Mesenchymal stem cell (in vitro differentiated cells and primary cell): ENCODE data around the gene MTO1.
A peak's percentile ranks its signal among the peaks of the same experiment; 100 is the strongest.
"Not testable (repeated sequence)": the region's sequence is repeated elsewhere in the genome, so short reads cannot be mapped to it uniquely, and the experiment has no call there.

ENCODE experiments used
- DNase-seq: peaks from one replicate; pipeline ENCODE4 v3.0.0-alpha.2; 2013
- H2AFZ ChIP-seq: one replicate; pipeline ENCODE4 v1.6.1; 2013; ENCODE audit warnings: low read depth, mild to moderate bottlenecking, control low read depth, inconsistent platforms, low read length, moderate library complexity
- H2AK5ac ChIP-seq: 2 replicates; pipeline ENCODE4 v1.6.1; 2013; ENCODE audit warnings: low read length, moderate library complexity, mild to moderate bottlenecking, inconsistent platforms; ENCODE audit not compliant: severe bottlenecking
- H2BK120ac ChIP-seq: one replicate; pipeline ENCODE4 v1.6.1; 2013; ENCODE audit warnings: low read depth, mild to moderate bottlenecking, inconsistent platforms, low read length, moderate library complexity
- H2BK12ac ChIP-seq, 2 experiments: one replicate each; pipeline ENCODE4 v1.6.1; 2013; ENCODE audit warnings: inconsistent platforms in 2 of 2, low read length in 2 of 2, mild to moderate bottlenecking in 2 of 2, moderate library complexity in 2 of 2, control low read depth in 1 of 2
- H2BK15ac ChIP-seq: one replicate; pipeline ENCODE4 v1.6.1; 2013; ENCODE audit warnings: mild to moderate bottlenecking, low read depth, inconsistent platforms; ENCODE audit not compliant: poor library complexity, severe bottlenecking
- H2BK5ac ChIP-seq: 2 replicates; pipeline ENCODE4 v1.6.1; 2013; ENCODE audit warnings: low read depth, mild to moderate bottlenecking, low read length, control low read depth, inconsistent platforms; ENCODE audit not compliant: poor library complexity, severe bottlenecking
- H3K14ac ChIP-seq, 2 experiments: one replicate each; pipeline ENCODE4 v1.6.1; 2013; ENCODE audit warnings: inconsistent platforms in 2 of 2, low read length in 2 of 2, control low read depth in 1 of 2, mild to moderate bottlenecking in 1 of 2, moderate library complexity in 1 of 2
- H3K18ac ChIP-seq, 2 experiments: one replicate each; pipeline ENCODE4 v1.6.1; 2013; ENCODE audit warnings: inconsistent platforms in 2 of 2, low read length in 2 of 2, control low read depth in 1 of 2, low read depth in 1 of 2, mild to moderate bottlenecking in 1 of 2
- H3K23ac ChIP-seq, 2 experiments: one replicate each; pipeline ENCODE4 v1.6.1; 2013; ENCODE audit warnings: inconsistent platforms in 2 of 2, low read length in 2 of 2, mild to moderate bottlenecking in 2 of 2, moderate library complexity in 2 of 2, control low read depth in 1 of 2
- H3K27ac ChIP-seq: 2 replicates; pipeline ENCODE4 v1.5.1; 2013; ENCODE audit warnings: mild to moderate bottlenecking, moderate library complexity, low read length, control low read depth, inconsistent platforms; ENCODE audit not compliant: poor library complexity, severe bottlenecking
- H3K27me3 ChIP-seq, 2 experiments: 2 replicates each; pipeline versions ENCODE4 v1.6.1 to v1.7.0; 2013; ENCODE audit warnings: low read length in 2 of 2, mild to moderate bottlenecking in 2 of 2, moderate library complexity in 2 of 2, control low read depth in 1 of 2, inconsistent platforms in 1 of 2; ENCODE audit not compliant: control insufficient read depth in 1 of 2, insufficient read depth in 1 of 2
- H3K36me3 ChIP-seq, 2 experiments: 2 replicates each; pipeline versions ENCODE4 v1.6.1 to v1.7.0; 2013; ENCODE audit warnings: low read length in 2 of 2, control low read depth in 1 of 2, inconsistent platforms in 1 of 2, low read depth in 1 of 2, mild to moderate bottlenecking in 1 of 2; ENCODE audit not compliant: insufficient read depth in 2 of 2, control insufficient read depth in 1 of 2
- H3K4ac ChIP-seq, 2 experiments: one replicate each; pipeline ENCODE4 v1.6.1; 2013; ENCODE audit warnings: inconsistent platforms in 2 of 2, low read length in 2 of 2, mild to moderate bottlenecking in 2 of 2, moderate library complexity in 2 of 2, control low read depth in 1 of 2, low read depth in 1 of 2
- H3K4me1 ChIP-seq: 2 replicates; pipeline ENCODE4 v1.6.1; 2013; ENCODE audit warnings: low read depth, low read length, control low read depth; ENCODE audit not compliant: control insufficient read depth, insufficient read depth
- H3K4me2 ChIP-seq: 2 replicates; pipeline ENCODE4 v1.6.1; 2013; ENCODE audit warnings: low read length, mild to moderate bottlenecking, inconsistent platforms; ENCODE audit not compliant: poor library complexity, severe bottlenecking
- H3K4me3 ChIP-seq, 2 experiments: 2 replicates each; pipeline versions ENCODE4 v1.5.1 to v1.7.0; 2013; ENCODE audit warnings: low read length in 2 of 2, mild to moderate bottlenecking in 2 of 2, control low read depth in 1 of 2, low read depth in 1 of 2; ENCODE audit not compliant: insufficient read depth in 1 of 2
- H3K79me1 ChIP-seq: replicated peaks from 2 replicates; pipeline ENCODE4 v1.6.1; 2013; ENCODE audit warnings: mild to moderate bottlenecking, control low read depth, low read length, inconsistent platforms; ENCODE audit not compliant: poor library complexity, severe bottlenecking
- H3K9ac ChIP-seq: 2 replicates; pipeline ENCODE4 v1.7.0; 2013; ENCODE audit warnings: mild to moderate bottlenecking, low read length, moderate library complexity
- H3K9me3 ChIP-seq: 2 replicates; pipeline ENCODE4 v1.7.0; 2013; ENCODE audit warnings: mild to moderate bottlenecking, low read length; ENCODE audit not compliant: control insufficient read depth
- H4K8ac ChIP-seq: one replicate; pipeline ENCODE4 v1.6.1; 2013; ENCODE audit warnings: inconsistent platforms, mild to moderate bottlenecking, low read length, moderate library complexity
- H4K91ac ChIP-seq: one replicate; pipeline ENCODE4 v1.6.1; 2013; ENCODE audit warnings: mild to moderate bottlenecking, low read length, inconsistent platforms
- WGBS: methylation state at CpG from one replicate; pipeline ENCODE4 v1.1.7; 2013; ENCODE audit warnings: mixed read lengths; 5-methylcytosine and 5-hydroxymethylcytosine counted together

MTO1 gene

DNA sequence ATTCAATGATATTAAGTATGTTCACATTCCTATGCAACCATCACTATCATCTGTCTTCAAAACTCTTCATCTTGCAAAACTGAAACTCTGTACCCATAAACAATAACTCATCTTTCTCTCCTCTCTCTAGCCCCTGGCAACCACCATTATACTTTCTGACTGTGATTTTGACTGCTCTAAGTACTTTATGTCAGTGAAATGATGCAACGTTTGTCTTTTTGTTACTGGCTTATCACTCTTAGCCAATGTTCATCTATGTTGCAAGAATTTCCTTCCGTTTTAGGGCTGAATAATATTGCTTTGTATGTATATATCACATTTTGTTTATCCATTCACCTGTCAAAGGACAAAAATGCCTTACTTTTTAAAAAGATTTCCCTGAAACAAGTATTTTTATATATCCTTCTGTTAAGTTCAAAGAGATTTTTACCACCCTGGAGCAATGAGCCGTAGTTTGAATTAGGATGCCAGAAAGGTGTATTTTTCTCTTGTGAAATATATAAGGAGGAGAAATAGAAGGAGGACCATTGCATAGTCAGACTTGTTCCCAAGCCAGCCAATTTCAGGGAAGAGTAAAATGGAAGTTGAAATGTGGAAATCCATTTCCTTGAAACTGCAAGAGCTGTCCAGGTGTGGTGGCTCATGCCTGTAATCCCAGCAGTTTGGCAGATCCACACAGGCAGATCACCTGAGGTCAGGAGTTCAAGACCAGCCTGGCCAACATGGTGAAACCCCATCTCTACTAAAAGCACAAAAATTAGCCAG lies 5.5 kb upstream of the MTO1 start:
- peak; percentile 30 for DNase-seq
- Histone ChIP-seq H3K4me3 (no peak overlapping the region), H3K23ac (no peak overlapping the region), H3K9ac (no peak overlapping the region), H4K91ac (no peak overlapping the region), H3K4me1 (no peaks in the 10 kb centered on the region), H3K36me3 (no peaks in the 10 kb centered on the region), H2BK12ac (no peak overlapping the region), H3K4me2 (no peak overlapping the region), H3K9me3 (no peaks in the 10 kb centered on the region), H3K79me1 (no peaks in the 10 kb centered on the region), H3K27me3 (no peaks in the 10 kb centered on the region), H2BK120ac (no peak overlapping the region), H4K8ac (no peak overlapping the region), H3K14ac (no peak overlapping the region), H2AK5ac (no peak overlapping the region), H2BK5ac (no peak overlapping the region), H3K18ac (no peak overlapping the region), H2BK15ac (no peak overlapping the region), H3K4ac (no peak overlapping the region), H3K27ac (no peak overlapping the region), H2AFZ (no peak overlapping the region)
- WGBS = 97% methylated on average over 1 of the region's 3 CpGs

DNA sequence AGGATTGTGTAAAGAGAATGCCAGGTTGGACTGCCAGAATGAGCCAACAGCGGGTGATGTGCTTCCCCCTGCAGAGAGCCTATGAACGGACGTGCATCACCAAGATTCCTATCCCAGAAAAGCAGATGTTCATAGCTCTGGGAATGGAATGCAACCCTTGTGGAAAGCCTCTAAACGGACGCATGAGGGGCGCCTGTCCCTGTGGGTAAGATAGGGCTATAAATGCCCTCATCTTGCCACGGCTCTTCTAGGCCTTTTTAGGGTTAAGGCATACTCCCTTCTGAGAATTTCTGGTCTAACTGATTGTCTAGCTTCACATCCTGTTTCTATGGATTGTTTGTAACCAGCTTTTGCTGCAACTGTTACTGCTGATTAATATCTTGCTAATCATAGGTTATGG lies 2.1 kb upstream of the MTO1 start:
- H3K14ac ChIP-seq, H3K9ac ChIP-seq, H3K4me2 ChIP-seq: not testable (repeated sequence)

GRCh38 chr6:73460056-73460455 lies 1.5 kb upstream of the MTO1 start:
- 99% methylated on average over 5 of the region's 5 CpGs for WGBS
- no peak overlapping the region for H3K9ac ChIP-seq
- no peak overlapping the region for H3K27ac ChIP-seq

More for the DNA sequence above, 2.1 kb upstream of the MTO1 start:
- not testable (repeated sequence) for H3K27me3 ChIP-seq, H2BK12ac ChIP-seq, H2BK15ac ChIP-seq, H3K23ac ChIP-seq, H3K36me3 ChIP-seq, H2AFZ ChIP-seq, H3K27ac ChIP-seq, H4K8ac ChIP-seq, H2BK5ac ChIP-seq, H3K4ac ChIP-seq, H4K91ac ChIP-seq, H3K79me1 ChIP-seq, H3K18ac ChIP-seq, DNase-seq, H2BK120ac ChIP-seq, H3K4me1 ChIP-seq, H3K9me3 ChIP-seq, H2AK5ac ChIP-seq, H3K4me3 ChIP-seq
- 86% methylated on average over 7 of the region's 7 CpGs for WGBS

DNA sequence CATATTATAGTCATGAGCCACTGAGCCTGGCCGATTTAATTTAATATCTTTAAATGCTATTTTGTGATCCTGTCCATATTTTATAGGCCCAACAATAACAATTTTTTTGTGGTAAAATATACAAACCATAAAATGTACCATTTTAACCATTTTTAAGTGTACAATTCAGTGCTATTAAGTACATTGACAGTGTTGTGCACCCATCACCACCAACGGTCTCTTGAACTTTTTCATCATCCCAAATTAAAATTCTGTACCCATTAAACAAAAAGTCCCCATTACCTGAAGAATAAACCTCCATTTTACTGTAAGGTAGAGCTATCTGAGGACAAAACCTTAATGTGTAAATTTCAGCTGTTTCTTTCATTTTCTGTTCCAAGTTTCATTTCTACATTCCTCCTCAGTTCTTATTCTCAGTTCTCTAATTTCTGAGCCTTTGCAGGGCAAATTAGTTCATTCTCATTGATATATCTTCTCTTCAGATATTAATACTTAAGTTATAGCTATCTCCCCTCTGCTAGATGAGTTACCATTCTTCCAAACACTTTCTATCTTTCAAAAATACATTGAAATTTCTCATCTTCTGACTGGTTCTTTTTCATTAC lies 10.3 kb downstream of the MTO1 start:
- H2BK5ac ChIP-seq = no peak overlapping the region
- H3K4me2 ChIP-seq = no peak overlapping the region
- H2AK5ac ChIP-seq = no peak overlapping the region
- H3K27ac ChIP-seq = no peak overlapping the region
- H2BK15ac ChIP-seq = no peak overlapping the region
- H3K9me3 ChIP-seq = no peaks in the 10 kb centered on the region
- 100% methylated on average over 1 of the region's 2 CpGs for WGBS
- H3K23ac ChIP-seq = no peak overlapping the region
- no peak for DNase-seq
- no peak overlapping the region for H3K18ac ChIP-seq
- no peaks in the 10 kb centered on the region for H3K27me3 ChIP-seq
- no peak overlapping the region for H2BK120ac ChIP-seq
- H2AFZ ChIP-seq = no peak overlapping the region
- no peak overlapping the region for H4K8ac ChIP-seq
- H3K36me3 ChIP-seq = peaks cover 59 to 90% of the 10 kb centered on the region in 2 experiments
- no peak overlapping the region for H3K9ac ChIP-seq
- H2BK12ac ChIP-seq = no peak overlapping the region
- H3K4ac ChIP-seq = no peak overlapping the region
- H3K14ac ChIP-seq = no peak overlapping the region
- no peak overlapping the region for H4K91ac ChIP-seq
- peaks cover 14% of the 10 kb centered on the region for H3K79me1 ChIP-seq
- H3K4me1 ChIP-seq = no peaks in the 10 kb centered on the region
- no peak overlapping the region for H3K4me3 ChIP-seq

More at GRCh38 chr6:73460056-73460455, 1.5 kb upstream of the MTO1 start:
- no peak overlapping the region for H3K14ac ChIP-seq
- H3K79me1 ChIP-seq = peaks cover under 1% of the 10 kb centered on the region
- H2BK12ac ChIP-seq = no peak overlapping the region
- no peak overlapping the region for H3K18ac ChIP-seq
- no peak overlapping the region for H3K23ac ChIP-seq
- DNase-seq = no peak
- no peak overlapping the region for H2AFZ ChIP-seq
- no peak overlapping the region for H2BK5ac ChIP-seq
- H4K8ac ChIP-seq = no peak overlapping the region
- H3K4me3 ChIP-seq = no peak overlapping the region
- H3K4me2 ChIP-seq = no peak overlapping the region
- H2AK5ac ChIP-seq = no peak overlapping the region
- H3K9me3 ChIP-seq = no peaks in the 10 kb centered on the region
- no peak overlapping the region for H2BK15ac ChIP-seq
- no peaks in the 10 kb centered on the region for H3K27me3 ChIP-seq
- no peak overlapping the region for H3K4ac ChIP-seq
- peaks cover 0 to 3% of the 10 kb centered on the region in 2 experiments for H3K36me3 ChIP-seq
- H4K91ac ChIP-seq = no peak overlapping the region
- H2BK120ac ChIP-seq = no peak overlapping the region
- H3K4me1 ChIP-seq = peaks cover 2% of the 10 kb centered on the region
